NT2/D1 (cell line): ENCODE measurements around the gene KRTAP10-12.

Source experiments
- DNase-seq: peaks from one replicate; pipeline ENCODE4 v3.0.0-alpha.2; 2011; ENCODE audit warnings: low read depth, low spot score
- H3K27me3 ChIP-seq: 2 replicates; pipeline ENCODE4 v1.6.0; 2011; ENCODE audit warnings: mild to moderate bottlenecking; ENCODE audit not compliant: insufficient read length, insufficient read depth
- H3K36me3 ChIP-seq: 2 replicates; pipeline ENCODE4 v1.6.1; 2011; ENCODE audit warnings: mild to moderate bottlenecking, low read length, mixed read lengths; ENCODE audit not compliant: insufficient read depth, insufficient read length
- H3K4me1 ChIP-seq: 2 replicates; pipeline ENCODE4 v1.5.1; 2011; ENCODE audit not compliant: insufficient read depth, insufficient read length
- H3K4me3 ChIP-seq: 2 replicates; pipeline ENCODE4 v1.5.1; 2011; ENCODE audit warnings: low read depth; ENCODE audit not compliant: insufficient read length
- H3K9ac ChIP-seq: 2 replicates; pipeline ENCODE4 v1.6.0; 2011; ENCODE audit warnings: low read depth; ENCODE audit not compliant: insufficient read length
- H3K9me3 ChIP-seq: 2 replicates; pipeline ENCODE4 v1.5.1; 2011; ENCODE audit warnings: mild to moderate bottlenecking, low read length; ENCODE audit not compliant: insufficient read depth
- SUZ12 ChIP-seq: IDR thresholded peaks from 2 replicates; pipeline ENCODE4 v1.6.1; 2011; ENCODE audit not compliant: insufficient read length, insufficient read depth; ENCODE audit errors: extremely low read depth
- YY1 ChIP-seq: IDR thresholded peaks from 2 replicates; pipeline ENCODE4 v1.6.1; 2011; ENCODE audit not compliant: insufficient read length, insufficient read depth
- ZNF274 ChIP-seq: IDR thresholded peaks from 2 replicates; pipeline ENCODE4 v1.6.1; 2011; ENCODE audit warnings: mild to moderate bottlenecking, low read depth, low read length

KRTAP10-12 gene

DNA sequence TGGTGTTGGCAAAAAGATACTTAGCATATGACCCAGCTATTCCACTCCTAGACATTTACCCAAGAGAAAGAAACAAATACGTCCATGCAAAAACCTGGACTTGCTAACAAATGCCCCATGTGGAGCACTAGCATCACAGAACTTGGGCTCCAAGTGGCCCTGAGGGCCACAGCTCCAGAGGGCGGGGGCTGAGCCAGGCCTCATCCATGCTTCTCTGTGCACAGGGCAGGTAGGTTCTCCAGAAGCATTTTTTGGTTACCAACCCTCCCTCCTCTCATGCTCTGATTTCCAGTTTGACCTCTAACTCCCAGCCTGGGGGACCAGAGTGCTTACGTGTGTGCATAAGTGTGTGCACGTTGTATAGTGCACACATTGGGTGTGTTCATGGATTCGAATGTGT lies 32.3 kb upstream of the KRTAP10-12 start:
- Histone ChIP-seq H3K27me3 (no peaks in the 10 kb centered on the region), H3K36me3 (no peaks in the 10 kb centered on the region), H3K9ac (no peak overlapping the region)

GRCh38 chr21:44666401-44667320 lies 30.3 kb upstream of the KRTAP10-12 start, which contains the start of gene KRTAP12-2:
KRTAP12-2 (minus strand) TSS chr21:44666927; CDS start chr21:44666886, 41 bp downstream.
- no peak for TF ChIP-seq YY1
- no peak for TF ChIP-seq SUZ12
- no peak for TF ChIP-seq ZNF274
- no peaks in the 10 kb centered on the region for H3K36me3 ChIP-seq
- DNase-seq: no peak

More for the DNA sequence above, 32.3 kb upstream of the KRTAP10-12 start:
- DNase-seq: no peak
- peaks cover 31% of the 10 kb centered on the region for H3K9me3 ChIP-seq
- no peaks in the 10 kb centered on the region for H3K4me1 ChIP-seq
- H3K4me3 ChIP-seq: no peak overlapping the region
- TF ChIP-seq SUZ12: no peak
- TF ChIP-seq ZNF274: peak; percentile 44; the same call in 1 of the 2 replicates

DNA sequence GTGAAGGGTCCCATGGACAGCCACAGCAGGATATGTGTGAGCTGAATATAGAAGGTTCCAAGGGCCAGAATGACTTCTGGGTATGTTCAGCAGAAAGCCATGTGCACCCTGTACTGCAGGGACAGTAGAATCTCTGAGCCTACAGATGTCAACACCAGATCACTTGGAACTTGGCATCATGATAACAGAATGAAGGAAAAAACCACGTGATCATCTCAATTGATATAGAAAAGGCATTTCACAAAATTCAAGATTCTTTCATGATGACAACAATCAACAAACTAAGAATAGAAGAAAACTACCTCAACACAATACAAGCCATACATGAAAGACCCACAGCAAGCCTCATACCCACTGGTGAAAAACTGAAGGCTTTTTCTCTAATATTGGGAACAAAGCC lies 29.4 kb upstream of the KRTAP10-12 start:
- no peak overlapping the region for H3K4me3 ChIP-seq
- H3K9me3 ChIP-seq: peaks cover 60% of the 10 kb centered on the region
- H3K9ac ChIP-seq: no peak overlapping the region
- no peaks in the 10 kb centered on the region for H3K36me3 ChIP-seq
- TF ChIP-seq YY1 (no peak), ZNF274 (no peak), SUZ12 (no peak)
- DNase-seq: no peak
- no peaks in the 10 kb centered on the region for H3K27me3 ChIP-seq
- H3K4me1 ChIP-seq: no peaks in the 10 kb centered on the region

More at GRCh38 chr21:44666401-44667320, 30.3 kb upstream of the KRTAP10-12 start, which contains the start of gene KRTAP12-2:
- H3K9ac ChIP-seq: no peak within 1 kb of the TSS
- peaks cover 51% of the 10 kb centered on the region for H3K9me3 ChIP-seq
- no peak within 1 kb of the TSS for H3K4me3 ChIP-seq
- H3K4me1 ChIP-seq: no peaks in the 10 kb centered on the region
- no peaks in the 10 kb centered on the region for H3K27me3 ChIP-seq

GRCh38 chr21:44670642-44671432 lies 26.1 kb upstream of the KRTAP10-12 start:
- Histone ChIP-seq H3K27me3 (no peaks in the 10 kb centered on the region), H3K9ac (no peak overlapping the region), H3K4me1 (no peaks in the 10 kb centered on the region), H3K4me3 (no peak overlapping the region), H3K9me3 (peaks cover 60% of the 10 kb centered on the region), H3K36me3 (no peaks in the 10 kb centered on the region)
- no peak for TF ChIP-seq YY1
- no peak for TF ChIP-seq SUZ12
- DNase-seq: no peak

DNA sequence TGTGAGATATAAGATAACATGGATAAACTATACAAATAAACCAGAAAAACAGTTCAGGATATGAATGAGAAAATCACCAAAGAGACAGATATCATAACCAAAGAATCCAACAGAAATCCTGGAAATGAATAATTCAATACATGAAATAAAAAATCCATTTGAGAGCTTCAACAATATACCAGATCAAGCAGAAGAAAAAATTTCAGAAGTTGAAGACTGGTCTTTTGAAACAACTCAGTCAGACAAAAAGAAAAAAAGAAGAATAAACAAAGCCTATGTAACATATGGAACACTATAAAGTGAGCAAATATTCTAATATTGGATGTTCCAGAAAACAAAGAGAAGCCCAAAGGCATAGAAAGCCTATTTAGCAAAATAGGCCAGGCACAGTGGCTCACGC lies 25.1 kb upstream of the KRTAP10-12 start:
- Histone ChIP-seq H3K9me3 (peaks cover 60% of the 10 kb centered on the region), H3K27me3 (no peaks in the 10 kb centered on the region), H3K4me1 (no peaks in the 10 kb centered on the region), H3K4me3 (no peak overlapping the region), H3K36me3 (no peaks in the 10 kb centered on the region), H3K9ac (no peak overlapping the region)
- no peak for DNase-seq
- no peak for TF ChIP-seq YY1
- no peak for TF ChIP-seq ZNF274
- TF ChIP-seq SUZ12: no peak

GRCh38 chr21:44677881-44678280 lies 19.1 kb upstream of the KRTAP10-12 start:
- H3K36me3 ChIP-seq: no peaks in the 10 kb centered on the region
- H3K9ac ChIP-seq: no peak overlapping the region
- H3K4me3 ChIP-seq: no peak overlapping the region
- TF ChIP-seq SUZ12: no peak
- peaks cover 4% of the 10 kb centered on the region for H3K27me3 ChIP-seq
- H3K4me1 ChIP-seq: no peaks in the 10 kb centered on the region
- no peak for DNase-seq
- H3K9me3 ChIP-seq: peaks cover 21% of the 10 kb centered on the region

GRCh38 chr21:44681152-44681551 lies 15.8 kb upstream of the KRTAP10-12 start:
- no peak for TF ChIP-seq YY1
- TF ChIP-seq SUZ12: no peak
- no peak for TF ChIP-seq ZNF274
- Histone ChIP-seq H3K4me1 (peaks cover 3% of the 10 kb centered on the region), H3K9me3 (peaks cover 14% of the 10 kb centered on the region; the same call in 1 of the 2 replicates), H3K36me3 (no peaks in the 10 kb centered on the region), H3K9ac (no peak overlapping the region), H3K27me3 (peaks cover 20% of the 10 kb centered on the region), H3K4me3 (no peak overlapping the region)
- DNase-seq: no peak
